Tibial nerve (tissue), 4 donors: ENCODE measurements around the gene WDPCP.

Experiments used
- CTCF ChIP-seq, 5 experiments: fragments of 200-600 bp in 3 of 5; fragments of 450-650 bp in 2 of 5; sonication (generic) in 3 of 5; IDR thresholded peaks; one replicate each; pipeline ENCODE4 v1.5.1; 2016 to 2019; ENCODE audit warnings: antibody characterized with exemption in 5 of 5, mild to moderate bottlenecking in 3 of 5, moderate library complexity in 2 of 5
- EP300 ChIP-seq, 2 donors: sonication (generic); formaldehyde crosslinking; IDR thresholded peaks; one replicate each; pipeline ENCODE4 v1.6.1; 2017; ENCODE audit warnings: antibody characterized with exemption in 2 of 2, mild to moderate bottlenecking in 1 of 2
- POLR2A ChIP-seq, 2 donors: fragments of 450-650 bp; IDR thresholded peaks; one replicate each; pipeline ENCODE4 v1.6.1; 2017; ENCODE audit warnings: antibody characterized with exemption in 2 of 2, mild to moderate bottlenecking in 2 of 2, moderate library complexity in 2 of 2

GRCh38 chr2:63440612-63441011 is 147.7 kb downstream of the WDPCP start:
- TF ChIP-seq CTCF (IDR thresholded peaks at IDR 0.05) (no peak), POLR2A (IDR thresholded peaks at IDR 0.05) (no peak), EP300 (IDR thresholded peaks at IDR 0.05) (no peak)
